GM23338 (cell line): ENCODE results near the gene SYT13. TPM values are rescaled to one million over a fixed set of nuclear protein-coding genes. Genes with fewer than 3 reads are reported as not detected.

Experiments used
- ATAC-seq: fragments of 200-7000 bp; cut with Tn5 transposase; 3 replicates; pipeline ENCODE4 v1.9.1; 2020
- DNase-seq: peaks from one replicate; pipeline ENCODE4 v3.0.0-alpha.2; 2015; ENCODE audit warnings: low spot score
- H2AFZ ChIP-seq: fragments of 200-600 bp; sonication (generic); 2 replicates; pipeline ENCODE4 v1.8.0; 2016; ENCODE audit warnings: antibody characterized with exemption, mild to moderate bottlenecking, moderate library complexity
- H3F3A ChIP-seq: fragments of 200-600 bp; sonication (generic); replicated peaks from 2 replicates; pipeline ENCODE4 v1.8.0; 2017; ENCODE audit warnings: antibody characterized with exemption, mixed run types, low read depth
- H3K27ac ChIP-seq: fragments of 200-600 bp; sonication (generic); 2 replicates; pipeline ENCODE4 v1.6.1; 2016; ENCODE audit warnings: low read depth
- H3K27me3 ChIP-seq: fragments of 200-600 bp; sonication (generic); 2 replicates; pipeline ENCODE4 v1.8.0; 2016; ENCODE audit warnings: mild to moderate bottlenecking, mixed run types, moderate library complexity; ENCODE audit not compliant: insufficient read depth
- H3K36me3 ChIP-seq: fragments of 200-600 bp; sonication (generic); 2 replicates; pipeline ENCODE4 v1.8.0; 2016; ENCODE audit warnings: mild to moderate bottlenecking; ENCODE audit not compliant: insufficient read depth
- H3K4me1 ChIP-seq: fragments of 200-600 bp; sonication (generic); 2 replicates; pipeline ENCODE4 v1.8.0; 2016; ENCODE audit warnings: mild to moderate bottlenecking, moderate library complexity; ENCODE audit not compliant: insufficient read depth
- H3K4me2 ChIP-seq: fragments of 200-600 bp; sonication (generic); 2 replicates; pipeline ENCODE4 v1.7.1; 2017; ENCODE audit warnings: mixed run types
- H3K4me3 ChIP-seq: fragments of 200-600 bp; sonication (generic); 2 replicates; pipeline ENCODE4 v1.6.1; 2016; ENCODE audit warnings: mixed run types
- H3K79me2 ChIP-seq: fragments of 200-600 bp; sonication (generic); replicated peaks from 2 replicates; pipeline ENCODE4 v1.8.0; 2017; ENCODE audit warnings: mild to moderate bottlenecking; ENCODE audit not compliant: insufficient read depth
- H3K9me2 ChIP-seq: fragments of 200-600 bp; sonication (generic); 2 replicates; pipeline ENCODE4 v1.8.0; 2017; ENCODE audit not compliant: insufficient read depth
- H4K20me1 ChIP-seq: fragments of 200-600 bp; sonication (generic); replicated peaks from 2 replicates; pipeline ENCODE4 v1.8.0; 2017; ENCODE audit warnings: mild to moderate bottlenecking; ENCODE audit not compliant: insufficient read depth
- H3K27ac Mint-ChIP-seq: 2 replicates; pipeline ENCODE4 v1.8.0; 2020; ENCODE audit warnings: inconsistent platforms, mild to moderate bottlenecking, moderate library complexity, mixed read lengths
- H3K27me3 Mint-ChIP-seq: 3 replicates; pipeline ENCODE4 v1.8.0; 2022; ENCODE audit warnings: low read depth, mild to moderate bottlenecking, moderate library complexity, mixed read lengths, inconsistent platforms; ENCODE audit not compliant: insufficient read depth, poor library complexity
- H3K36me3 Mint-ChIP-seq: 3 replicates; pipeline ENCODE4 v1.8.0; 2021; ENCODE audit warnings: low read depth, mild to moderate bottlenecking, inconsistent platforms, moderate library complexity, mixed read lengths
- H3K4me1 Mint-ChIP-seq: 3 replicates; pipeline ENCODE4 v1.8.0; 2020; ENCODE audit warnings: mild to moderate bottlenecking, inconsistent platforms, mixed read lengths
- H3K4me3 Mint-ChIP-seq: 3 replicates; pipeline ENCODE4 v1.8.0; 2021; ENCODE audit warnings: moderate library complexity, mild to moderate bottlenecking, inconsistent platforms, mixed read lengths
- H3K9me3 Mint-ChIP-seq: 3 replicates; pipeline ENCODE4 v1.8.0; 2020; ENCODE audit warnings: moderate library complexity, mild to moderate bottlenecking, inconsistent platforms, mixed read lengths
- JUNB ChIP-seq: IDR thresholded peaks from one replicate; pipeline ENCODE4 v1.6.1; 2016; ENCODE audit warnings: antibody characterized with exemption; ENCODE audit not compliant: unreplicated experiment
- NANOG ChIP-seq: IDR thresholded peaks from 2 replicates; pipeline ENCODE4 v1.6.1; 2016; ENCODE audit warnings: antibody characterized with exemption, borderline replicate concordance
- POLR2AphosphoS5 ChIP-seq: IDR thresholded peaks from 2 replicates; pipeline ENCODE4 v1.6.1; 2016; ENCODE audit warnings: antibody characterized with exemption, low read depth
- STAT1 ChIP-seq: IDR thresholded peaks from one replicate; pipeline ENCODE4 v1.6.1; 2016; ENCODE audit warnings: antibody characterized with exemption; ENCODE audit not compliant: unreplicated experiment
- ZNF114 ChIP-seq: fragments of 250-450 bp; sonication (Bioruptor Pico); IDR thresholded peaks from 2 replicates; pipeline ENCODE4 v1.5.0; 2020; ENCODE audit warnings: mild to moderate bottlenecking, moderate library complexity
- ZNF331 ChIP-seq: fragments of 250-450 bp; sonication (Bioruptor Pico); IDR thresholded peaks from 2 replicates; pipeline ENCODE4 v1.5.0; 2020; ENCODE audit warnings: low read depth, mild to moderate bottlenecking, moderate library complexity
- polyA plus RNA-seq: library from polyadenylated mRNA; unstranded; fragments of >200 nt; fragmentation: Nextera tagmentation; extraction: Ambion mirVana; gene quantifications from 2 replicates; pipeline ENCODE4 v1.2.1, GENCODE V29; 2016
- total RNA-seq: library from RNA; depleted of rRNA; stranded (reverse); fragments of >200 nt; shearing (Covaris generic); gene quantifications from 2 replicates; pipeline ENCODE4 v1.2.3, GENCODE V29; 2014
- TF ChIP-seq, protein P1 (sequence below): fragments of 250-450 bp; sonication (Bioruptor Pico); IDR thresholded peaks from 2 replicates; pipeline ENCODE4 v1.5.0; 2020; ENCODE audit warnings: mild to moderate bottlenecking, moderate library complexity
- TF ChIP-seq, protein P2 (sequence below): IDR thresholded peaks from 2 replicates; pipeline ENCODE4 v1.6.1; 2016; ENCODE audit warnings: antibody characterized with exemption
- TF ChIP-seq, protein P3 (sequence below), 2 experiments: fragments of 200-600 bp in 1 of 2; sonication (generic) in 1 of 2; conservative IDR thresholded peaks; 2 replicates each; pipeline versions ENCODE4 v1.5.1 to v1.6.1; 2016 to 2017; ENCODE audit warnings: antibody characterized with exemption in 2 of 2, low read depth in 2 of 2, mild to moderate bottlenecking in 2 of 2, moderate library complexity in 1 of 2

The SYT13 gene
- total and polyA plus RNA-seq, 2 experiments from 2014 or later = 3.4 to 16.3 TPM

DNA sequence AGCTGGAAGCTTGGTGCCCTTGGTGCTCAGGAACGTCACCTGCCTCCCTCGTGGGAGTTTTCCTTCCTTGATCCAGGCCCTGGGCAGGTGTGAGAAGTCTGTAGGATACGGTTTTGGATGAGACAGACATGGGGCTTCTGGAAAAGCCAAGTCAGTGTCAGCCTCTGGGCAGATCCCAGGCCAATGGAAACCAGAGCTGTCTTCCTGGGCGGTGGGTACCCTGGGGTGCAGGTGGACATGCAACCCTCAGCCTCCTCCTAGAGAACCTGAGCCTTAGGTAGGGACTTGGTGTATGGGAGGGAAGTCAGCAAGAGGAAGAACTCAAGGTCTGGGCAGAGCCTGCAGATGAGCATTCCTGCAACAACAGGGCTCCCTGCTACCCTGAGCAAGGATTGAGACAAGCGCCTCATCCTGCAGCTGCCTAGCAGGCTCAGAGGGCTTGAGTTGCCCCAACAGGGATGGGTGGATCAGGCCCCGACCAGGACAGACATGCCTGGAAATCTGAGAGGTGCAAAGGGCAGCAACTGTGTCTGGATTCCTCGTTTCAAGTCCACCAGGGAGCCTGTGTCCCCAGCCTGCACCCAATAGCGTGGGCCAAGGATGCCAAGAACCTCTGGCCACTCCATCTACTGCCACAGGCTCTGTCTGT lies 37.6 kb upstream of the SYT13 start (continued):
- TF ChIP-seq, protein P1, sequence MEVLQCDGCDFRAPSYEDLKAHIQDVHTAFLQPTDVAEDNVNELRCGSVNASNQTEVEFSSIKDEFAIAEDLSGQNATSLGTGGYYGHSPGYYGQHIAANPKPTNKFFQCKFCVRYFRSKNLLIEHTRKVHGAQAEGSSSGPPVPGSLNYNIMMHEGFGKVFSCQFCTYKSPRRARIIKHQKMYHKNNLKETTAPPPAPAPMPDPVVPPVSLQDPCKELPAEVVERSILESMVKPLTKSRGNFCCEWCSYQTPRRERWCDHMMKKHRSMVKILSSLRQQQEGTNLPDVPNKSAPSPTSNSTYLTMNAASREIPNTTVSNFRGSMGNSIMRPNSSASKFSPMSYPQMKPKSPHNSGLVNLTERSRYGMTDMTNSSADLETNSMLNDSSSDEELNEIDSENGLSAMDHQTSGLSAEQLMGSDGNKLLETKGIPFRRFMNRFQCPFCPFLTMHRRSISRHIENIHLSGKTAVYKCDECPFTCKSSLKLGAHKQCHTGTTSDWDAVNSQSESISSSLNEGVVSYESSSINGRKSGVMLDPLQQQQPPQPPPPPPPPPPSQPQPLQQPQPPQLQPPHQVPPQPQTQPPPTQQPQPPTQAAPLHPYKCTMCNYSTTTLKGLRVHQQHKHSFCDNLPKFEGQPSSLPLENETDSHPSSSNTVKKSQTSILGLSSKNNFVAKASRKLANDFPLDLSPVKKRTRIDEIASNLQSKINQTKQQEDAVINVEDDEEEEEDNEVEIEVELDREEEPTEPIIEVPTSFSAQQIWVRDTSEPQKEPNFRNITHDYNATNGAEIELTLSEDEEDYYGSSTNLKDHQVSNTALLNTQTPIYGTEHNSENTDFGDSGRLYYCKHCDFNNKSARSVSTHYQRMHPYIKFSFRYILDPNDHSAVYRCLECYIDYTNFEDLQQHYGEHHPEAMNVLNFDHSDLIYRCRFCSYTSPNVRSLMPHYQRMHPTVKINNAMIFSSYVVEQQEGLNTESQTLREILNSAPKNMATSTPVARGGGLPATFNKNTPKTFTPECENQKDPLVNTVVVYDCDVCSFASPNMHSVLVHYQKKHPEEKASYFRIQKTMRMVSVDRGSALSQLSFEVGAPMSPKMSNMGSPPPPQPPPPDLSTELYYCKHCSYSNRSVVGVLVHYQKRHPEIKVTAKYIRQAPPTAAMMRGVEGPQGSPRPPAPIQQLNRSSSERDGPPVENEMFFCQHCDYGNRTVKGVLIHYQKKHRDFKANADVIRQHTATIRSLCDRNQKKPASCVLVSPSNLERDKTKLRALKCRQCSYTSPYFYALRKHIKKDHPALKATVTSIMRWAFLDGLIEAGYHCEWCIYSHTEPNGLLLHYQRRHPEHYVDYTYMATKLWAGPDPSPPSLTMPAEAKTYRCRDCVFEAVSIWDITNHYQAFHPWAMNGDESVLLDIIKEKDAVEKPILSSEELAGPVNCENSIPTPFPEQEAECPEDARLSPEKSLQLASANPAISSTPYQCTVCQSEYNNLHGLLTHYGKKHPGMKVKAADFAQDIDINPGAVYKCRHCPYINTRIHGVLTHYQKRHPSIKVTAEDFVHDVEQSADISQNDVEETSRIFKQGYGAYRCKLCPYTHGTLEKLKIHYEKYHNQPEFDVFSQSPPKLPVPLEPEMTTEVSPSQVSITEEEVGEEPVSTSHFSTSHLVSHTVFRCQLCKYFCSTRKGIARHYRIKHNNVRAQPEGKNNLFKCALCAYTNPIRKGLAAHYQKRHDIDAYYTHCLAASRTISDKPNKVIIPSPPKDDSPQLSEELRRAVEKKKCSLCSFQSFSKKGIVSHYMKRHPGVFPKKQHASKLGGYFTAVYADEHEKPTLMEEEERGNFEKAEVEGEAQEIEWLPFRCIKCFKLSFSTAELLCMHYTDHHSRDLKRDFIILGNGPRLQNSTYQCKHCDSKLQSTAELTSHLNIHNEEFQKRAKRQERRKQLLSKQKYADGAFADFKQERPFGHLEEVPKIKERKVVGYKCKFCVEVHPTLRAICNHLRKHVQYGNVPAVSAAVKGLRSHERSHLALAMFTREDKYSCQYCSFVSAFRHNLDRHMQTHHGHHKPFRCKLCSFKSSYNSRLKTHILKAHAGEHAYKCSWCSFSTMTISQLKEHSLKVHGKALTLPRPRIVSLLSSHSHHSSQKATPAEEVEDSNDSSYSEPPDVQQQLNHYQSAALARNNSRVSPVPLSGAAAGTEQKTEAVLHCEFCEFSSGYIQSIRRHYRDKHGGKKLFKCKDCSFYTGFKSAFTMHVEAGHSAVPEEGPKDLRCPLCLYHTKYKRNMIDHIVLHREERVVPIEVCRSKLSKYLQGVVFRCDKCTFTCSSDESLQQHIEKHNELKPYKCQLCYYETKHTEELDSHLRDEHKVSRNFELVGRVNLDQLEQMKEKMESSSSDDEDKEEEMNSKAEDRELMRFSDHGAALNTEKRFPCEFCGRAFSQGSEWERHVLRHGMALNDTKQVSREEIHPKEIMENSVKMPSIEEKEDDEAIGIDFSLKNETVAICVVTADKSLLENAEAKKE (CRISPR knock-in tag) = no peak
- TF ChIP-seq ZNF114 (CRISPR knock-in tag) = no peak
- no peak for TF ChIP-seq NANOG
- TF ChIP-seq JUNB = no peak
- TF ChIP-seq, protein P2, sequence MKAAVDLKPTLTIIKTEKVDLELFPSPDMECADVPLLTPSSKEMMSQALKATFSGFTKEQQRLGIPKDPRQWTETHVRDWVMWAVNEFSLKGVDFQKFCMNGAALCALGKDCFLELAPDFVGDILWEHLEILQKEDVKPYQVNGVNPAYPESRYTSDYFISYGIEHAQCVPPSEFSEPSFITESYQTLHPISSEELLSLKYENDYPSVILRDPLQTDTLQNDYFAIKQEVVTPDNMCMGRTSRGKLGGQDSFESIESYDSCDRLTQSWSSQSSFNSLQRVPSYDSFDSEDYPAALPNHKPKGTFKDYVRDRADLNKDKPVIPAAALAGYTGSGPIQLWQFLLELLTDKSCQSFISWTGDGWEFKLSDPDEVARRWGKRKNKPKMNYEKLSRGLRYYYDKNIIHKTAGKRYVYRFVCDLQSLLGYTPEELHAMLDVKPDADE = no peak
- no peak for TF ChIP-seq POLR2AphosphoS5

DNA sequence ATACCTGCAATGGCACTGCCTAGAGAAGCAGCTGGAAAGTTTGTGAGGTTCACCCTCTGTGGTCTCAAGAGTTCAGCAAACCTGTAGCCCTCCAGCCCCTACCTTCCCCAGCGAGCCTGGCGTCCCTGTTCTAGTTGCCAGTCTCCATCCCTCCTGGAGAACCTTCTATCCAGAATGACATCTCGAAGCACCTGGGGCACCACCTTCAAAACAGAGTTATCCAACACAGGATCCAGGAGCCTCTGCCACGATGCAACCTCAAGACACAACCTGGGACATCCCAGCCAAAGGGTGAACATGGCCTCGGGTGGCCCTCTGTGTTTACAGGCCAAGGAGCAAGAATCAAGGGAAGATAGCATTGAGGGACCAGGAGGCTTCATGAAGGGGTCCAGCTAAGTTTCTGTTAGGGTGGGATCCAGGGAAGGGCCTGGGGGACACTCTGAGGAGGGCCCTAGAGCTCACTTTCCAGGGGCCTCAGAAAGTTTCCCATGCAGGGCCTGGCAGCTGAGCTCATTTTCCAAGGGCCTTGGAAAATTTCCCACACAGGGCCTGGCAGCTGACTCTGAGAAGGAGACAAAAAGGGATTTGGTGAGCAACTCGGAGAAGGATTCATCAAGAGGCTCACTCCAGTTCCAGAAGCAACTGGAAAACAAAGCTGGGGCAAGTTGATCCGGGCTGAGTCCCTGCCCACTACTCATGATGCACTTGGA lies 36.9 kb upstream of the SYT13 start:
- Histone ChIP-seq H3K9me2 (no peaks in the 10 kb centered on the region; the same call in 1 of the 2 replicates), H3F3A (no peaks in the 10 kb centered on the region), H4K20me1 (no peaks in the 10 kb centered on the region), H3K4me2 (no peak overlapping the region), H3K4me1 (no peaks in the 10 kb centered on the region), H3K79me2 (no peaks in the 10 kb centered on the region), H2AFZ (no peak overlapping the region), H3K36me3 (no peaks in the 10 kb centered on the region), H3K4me3 (no peak overlapping the region), H3K27me3 (no peaks in the 10 kb centered on the region), H3K27ac (no peak overlapping the region)
- Mint-ChIP-seq H3K4me3 (no peak overlapping the region), H3K27me3 (peaks cover 6% of the 10 kb centered on the region), H3K27ac (no peak overlapping the region), H3K4me1 (no peaks in the 10 kb centered on the region), H3K9me3 (peaks cover 6% of the 10 kb centered on the region; the same call in 1 of the 3 replicates), H3K36me3 (no peaks in the 10 kb centered on the region; the same call in 2 of the 3 replicates)
- no peak for ATAC-seq
- no peak for DNase-seq
- TF ChIP-seq, protein P3, sequence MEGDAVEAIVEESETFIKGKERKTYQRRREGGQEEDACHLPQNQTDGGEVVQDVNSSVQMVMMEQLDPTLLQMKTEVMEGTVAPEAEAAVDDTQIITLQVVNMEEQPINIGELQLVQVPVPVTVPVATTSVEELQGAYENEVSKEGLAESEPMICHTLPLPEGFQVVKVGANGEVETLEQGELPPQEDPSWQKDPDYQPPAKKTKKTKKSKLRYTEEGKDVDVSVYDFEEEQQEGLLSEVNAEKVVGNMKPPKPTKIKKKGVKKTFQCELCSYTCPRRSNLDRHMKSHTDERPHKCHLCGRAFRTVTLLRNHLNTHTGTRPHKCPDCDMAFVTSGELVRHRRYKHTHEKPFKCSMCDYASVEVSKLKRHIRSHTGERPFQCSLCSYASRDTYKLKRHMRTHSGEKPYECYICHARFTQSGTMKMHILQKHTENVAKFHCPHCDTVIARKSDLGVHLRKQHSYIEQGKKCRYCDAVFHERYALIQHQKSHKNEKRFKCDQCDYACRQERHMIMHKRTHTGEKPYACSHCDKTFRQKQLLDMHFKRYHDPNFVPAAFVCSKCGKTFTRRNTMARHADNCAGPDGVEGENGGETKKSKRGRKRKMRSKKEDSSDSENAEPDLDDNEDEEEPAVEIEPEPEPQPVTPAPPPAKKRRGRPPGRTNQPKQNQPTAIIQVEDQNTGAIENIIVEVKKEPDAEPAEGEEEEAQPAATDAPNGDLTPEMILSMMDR (conservative IDR thresholded peaks at IDR 0.05; ENCODE audit: low read depth in 2 of 2) = no peak
- no peak for TF ChIP-seq ZNF114 (CRISPR knock-in tag)
- TF ChIP-seq JUNB = no peak
- TF ChIP-seq, protein P2 = no peak
- no peak for TF ChIP-seq ZNF331 (CRISPR knock-in tag)
- no peak for TF ChIP-seq STAT1
